Measurements from ENCODE around the gene CHI3L1.

DNA sequence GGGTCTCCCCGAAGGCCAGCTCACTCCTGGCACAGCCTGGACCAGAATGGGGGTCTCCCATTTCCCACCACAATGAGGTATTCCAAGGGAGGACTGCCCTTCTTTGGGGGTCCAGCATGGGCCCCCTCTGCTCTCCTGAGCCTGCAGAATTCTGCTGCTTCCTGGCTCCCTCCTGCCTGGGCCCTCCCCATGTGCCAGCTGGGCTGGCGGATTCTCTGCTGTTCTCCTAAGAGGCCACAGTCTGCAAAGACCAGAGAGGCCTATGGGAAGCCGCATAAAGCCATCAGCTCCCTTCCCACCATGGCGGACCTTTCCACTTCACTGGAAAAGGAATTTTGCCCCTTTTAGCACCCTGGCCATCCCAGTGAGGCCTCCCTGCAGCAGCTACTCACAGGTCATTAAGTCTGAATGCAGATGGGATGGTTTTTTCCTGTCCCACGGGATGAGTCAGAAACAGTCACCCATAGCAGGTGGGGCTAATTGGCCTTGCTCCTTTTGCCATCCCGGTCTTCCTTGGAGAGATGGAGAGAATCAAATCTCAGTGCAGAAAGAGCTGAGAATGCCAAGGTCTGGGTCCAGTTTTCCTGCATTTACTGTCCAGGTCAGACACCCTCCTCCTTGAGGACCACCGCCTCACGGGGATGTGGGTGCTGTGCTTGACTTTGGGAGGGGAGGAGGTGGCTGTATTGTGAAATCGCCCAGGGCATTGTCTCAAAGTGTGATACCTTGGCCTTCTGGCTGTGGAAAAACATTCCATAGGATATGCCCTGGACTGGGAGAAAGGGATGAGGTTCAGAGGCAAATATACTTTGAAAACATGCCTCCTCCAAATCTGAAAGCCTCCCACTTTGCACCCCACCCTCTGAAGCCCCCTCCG is 34.1 kb downstream of the CHI3L1 start:
- TF ChIP-seq, protein P1, sequence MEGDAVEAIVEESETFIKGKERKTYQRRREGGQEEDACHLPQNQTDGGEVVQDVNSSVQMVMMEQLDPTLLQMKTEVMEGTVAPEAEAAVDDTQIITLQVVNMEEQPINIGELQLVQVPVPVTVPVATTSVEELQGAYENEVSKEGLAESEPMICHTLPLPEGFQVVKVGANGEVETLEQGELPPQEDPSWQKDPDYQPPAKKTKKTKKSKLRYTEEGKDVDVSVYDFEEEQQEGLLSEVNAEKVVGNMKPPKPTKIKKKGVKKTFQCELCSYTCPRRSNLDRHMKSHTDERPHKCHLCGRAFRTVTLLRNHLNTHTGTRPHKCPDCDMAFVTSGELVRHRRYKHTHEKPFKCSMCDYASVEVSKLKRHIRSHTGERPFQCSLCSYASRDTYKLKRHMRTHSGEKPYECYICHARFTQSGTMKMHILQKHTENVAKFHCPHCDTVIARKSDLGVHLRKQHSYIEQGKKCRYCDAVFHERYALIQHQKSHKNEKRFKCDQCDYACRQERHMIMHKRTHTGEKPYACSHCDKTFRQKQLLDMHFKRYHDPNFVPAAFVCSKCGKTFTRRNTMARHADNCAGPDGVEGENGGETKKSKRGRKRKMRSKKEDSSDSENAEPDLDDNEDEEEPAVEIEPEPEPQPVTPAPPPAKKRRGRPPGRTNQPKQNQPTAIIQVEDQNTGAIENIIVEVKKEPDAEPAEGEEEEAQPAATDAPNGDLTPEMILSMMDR (IDR thresholded peaks at IDR 0.05; ENCODE audit: insufficient read depth, low read length, poor library complexity, severe bottlenecking): no peak
- no peak for TF ChIP-seq EZH2phosphoT487 (conservative IDR thresholded peaks at IDR 0.05; ENCODE audit: low read length)

All from SU-DHL-6 (cell line).